GM18951 (cell line): ENCODE data around the gene PPARGC1A.

ENCODE experiments used
- POLR2A ChIP-seq: IDR thresholded peaks from 4 replicates; pipeline ENCODE4 v1.6.1; 2011; ENCODE audit warnings: mild to moderate bottlenecking; ENCODE audit not compliant: insufficient read length, insufficient read depth; ENCODE audit errors: extremely low read depth
- in situ Hi-C: fragments of 300-500 bp; cut with MboI; formaldehyde crosslinking; loops from one replicate; pipeline ENCODE4 v1.12.0; 2022; ENCODE audit warnings: low sequenced_read_pairs, mixed read lengths, inconsistent platforms; ENCODE audit not compliant: unreplicated experiment

Gene PPARGC1A

DNA sequence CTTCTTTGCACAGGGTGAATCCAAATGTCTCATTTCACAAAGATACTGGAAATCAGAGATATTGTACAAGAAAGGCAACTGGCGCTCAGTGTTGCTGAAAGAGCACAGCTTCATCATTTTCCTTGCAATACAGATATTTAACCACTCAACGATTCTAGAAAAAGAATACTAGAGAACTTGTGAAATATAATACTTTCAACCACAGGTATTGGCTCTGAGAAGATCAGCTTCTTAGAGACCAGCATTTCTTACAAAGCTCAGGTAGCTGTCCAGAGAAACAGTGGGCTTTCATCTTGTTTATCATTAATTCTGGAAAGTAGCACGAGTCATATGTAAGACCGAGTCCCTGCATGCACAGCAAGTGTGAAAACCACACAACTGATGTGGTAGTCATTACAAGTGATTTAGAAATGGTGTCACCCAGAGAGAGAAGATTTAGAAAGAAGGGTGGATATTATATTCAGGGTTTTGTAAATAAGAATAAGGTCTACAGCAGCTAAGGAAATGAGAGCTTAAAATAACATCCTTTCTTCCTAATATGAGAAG is 7.8 kb upstream of the PPARGC1A start:
- in situ Hi-C loops = no loop called here
- no peak for TF ChIP-seq POLR2A

DNA sequence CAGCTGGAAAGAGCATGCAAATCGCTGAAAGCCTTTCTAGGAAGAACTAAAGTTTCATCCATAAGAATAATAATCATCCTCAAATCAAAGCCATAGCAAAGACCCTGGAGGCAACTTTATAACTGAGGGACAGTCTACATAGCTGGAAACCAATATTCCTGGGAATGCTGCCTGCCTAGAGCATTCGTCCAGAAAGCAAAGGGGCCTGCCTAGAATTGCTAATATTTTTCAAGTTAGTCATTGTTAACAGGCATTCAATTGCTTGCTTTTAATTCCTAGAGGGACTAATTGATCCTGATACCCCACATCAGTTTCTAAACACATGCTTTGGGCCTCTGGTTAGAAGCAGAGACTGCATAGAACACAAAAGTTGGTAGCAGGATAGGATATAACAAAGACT is 4.2 kb upstream of the PPARGC1A start:
- in situ Hi-C loops = no loop called here
- no peak for TF ChIP-seq POLR2A

DNA sequence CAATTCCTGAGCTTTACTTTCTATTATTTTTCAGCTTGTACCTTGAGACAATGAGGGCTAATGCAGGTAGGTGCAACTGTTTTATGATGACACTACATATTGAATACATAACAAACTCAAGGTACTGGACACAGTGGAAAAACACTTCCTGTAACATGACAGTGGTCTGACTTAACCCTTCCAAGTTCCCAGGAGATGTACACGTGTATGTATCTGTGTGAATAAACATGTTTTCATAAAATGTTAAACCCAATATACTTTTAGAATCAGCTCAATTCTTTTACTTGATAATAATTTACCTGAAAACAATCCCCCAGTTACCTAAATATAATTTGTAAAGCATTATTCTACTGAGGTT is 1.2 kb upstream of the PPARGC1A start:
- in situ Hi-C loops = no loop called here
- TF ChIP-seq POLR2A = no peak

GRCh38 chr4:23890369-23891063 is 669 bp upstream of the PPARGC1A start:
- in situ Hi-C loops = no loop called here
- no peak for TF ChIP-seq POLR2A

DNA sequence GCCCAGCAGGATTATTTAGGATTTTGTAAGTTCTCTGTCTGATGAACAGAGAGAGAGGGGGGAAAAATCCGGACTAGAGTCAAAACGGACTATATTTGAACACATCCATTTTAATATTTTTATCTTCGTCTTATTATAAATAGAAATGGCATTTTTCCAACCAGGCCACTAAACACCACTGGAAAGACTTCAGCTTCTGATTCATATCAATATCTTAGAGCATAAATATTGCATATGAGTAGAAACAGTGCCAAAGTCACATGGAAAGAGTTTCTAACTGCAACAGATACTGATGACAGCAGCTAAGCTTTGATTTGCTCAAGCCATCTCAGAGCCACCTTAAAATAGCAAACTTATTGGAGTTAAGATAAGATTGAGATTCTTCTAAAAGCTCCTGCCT is 456 bp downstream of the PPARGC1A start:
- in situ Hi-C loops = no loop called here
- no peak for TF ChIP-seq POLR2A

DNA sequence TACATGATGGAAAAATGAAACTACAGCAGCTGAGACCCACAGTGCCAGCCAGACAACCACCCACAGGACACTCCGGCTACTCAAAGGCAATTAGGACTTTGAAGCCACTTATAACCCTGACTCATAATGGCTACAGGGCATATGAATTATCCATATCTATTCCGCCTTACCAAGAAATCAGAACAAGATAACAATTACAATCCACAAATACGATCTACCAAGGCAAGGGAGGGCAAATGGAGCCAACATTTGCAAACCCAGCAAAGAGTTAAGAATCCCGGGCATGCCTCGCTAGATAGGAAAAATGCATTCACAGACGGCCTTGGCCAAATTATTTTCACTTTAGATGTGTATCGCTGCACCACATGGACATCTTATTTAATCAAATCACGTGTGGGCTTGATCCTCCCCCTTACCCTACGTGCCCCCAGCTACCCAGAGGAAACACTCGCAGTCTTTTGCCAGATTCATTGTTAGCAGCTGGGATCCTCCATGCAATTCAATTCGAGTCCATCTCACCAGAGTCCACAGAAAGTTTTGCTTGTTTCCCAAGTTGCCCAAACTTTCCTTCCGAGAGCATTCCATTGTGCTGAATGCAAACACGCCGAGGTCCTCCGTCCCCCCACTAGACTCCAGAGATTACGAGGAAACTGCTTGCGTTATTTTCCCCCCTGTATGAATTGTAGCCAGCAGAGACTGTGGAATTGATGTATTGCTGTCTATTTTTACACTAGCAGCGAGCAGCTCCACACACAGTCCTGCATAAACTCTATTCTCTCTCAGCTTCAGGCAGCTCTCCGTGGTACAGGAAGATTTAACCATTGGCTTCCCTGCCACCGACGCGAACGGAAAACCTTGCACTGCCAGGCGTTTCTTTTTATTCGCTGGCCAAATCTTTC is 1.2 kb downstream of the PPARGC1A start:
- TF ChIP-seq POLR2A = no peak
- in situ Hi-C loops = no loop called here

GRCh38 chr4:23887989-23888388 is 1.9 kb downstream of the PPARGC1A start:
- TF ChIP-seq POLR2A = no peak
- in situ Hi-C loops = no loop called here

- TF ChIP-seq POLR2A = no peak
- in situ Hi-C loops = no loop called here
Observed at GRCh38 chr4:23887173-23887572, 2.7 kb downstream of the PPARGC1A start.

GRCh38 chr4:23885943-23886590 is 3.8 kb downstream of the PPARGC1A start:
- in situ Hi-C loops = no loop called here
- no peak for TF ChIP-seq POLR2A

DNA sequence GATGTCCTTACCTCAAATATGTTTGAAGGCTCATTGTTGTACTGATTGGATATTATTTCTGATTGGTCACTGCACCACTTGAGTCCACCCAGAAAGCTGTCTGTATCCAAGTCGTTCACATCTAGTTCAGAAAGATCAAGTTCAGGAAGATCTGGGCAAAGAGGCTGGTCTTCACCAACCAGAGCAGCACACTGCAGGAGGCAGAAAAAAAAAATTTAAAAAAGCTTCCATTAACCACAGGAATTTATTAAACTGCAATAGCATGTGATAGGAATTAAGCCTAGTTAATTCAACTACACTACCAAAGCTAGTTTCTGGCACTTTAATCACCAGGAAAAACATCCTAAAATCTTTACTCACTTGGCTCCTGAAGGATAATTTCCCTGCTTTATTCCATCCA is 5.1 kb downstream of the PPARGC1A start:
- in situ Hi-C loops = no loop called here
- TF ChIP-seq POLR2A = no peak

DNA sequence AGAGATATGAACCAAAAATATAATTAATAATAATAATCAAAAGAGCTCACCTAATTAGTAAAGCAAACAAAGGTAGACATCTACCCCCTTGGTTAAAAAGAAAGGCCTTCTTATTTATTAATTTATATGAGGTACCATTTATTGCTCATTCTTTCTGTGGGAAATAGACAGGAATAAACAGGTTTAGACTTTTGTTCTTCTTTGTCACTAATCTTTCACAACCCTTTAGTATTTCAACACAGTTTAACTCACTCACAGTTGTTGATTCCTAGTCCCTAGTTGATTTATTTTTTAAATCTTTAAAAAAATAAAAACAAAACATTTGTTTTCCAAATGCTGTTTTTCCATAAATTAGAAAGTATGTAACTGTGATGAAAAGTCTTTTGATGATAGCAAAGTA is 5.6 kb downstream of the PPARGC1A start:
- in situ Hi-C loops = no loop called here

GRCh38 chr4:23882976-23883531 is 6.8 kb downstream of the PPARGC1A start:
- TF ChIP-seq POLR2A = no peak
- in situ Hi-C loops = no loop called here

More for the DNA sequence above, 5.6 kb downstream of the PPARGC1A start:
- no peak for TF ChIP-seq POLR2A

DNA sequence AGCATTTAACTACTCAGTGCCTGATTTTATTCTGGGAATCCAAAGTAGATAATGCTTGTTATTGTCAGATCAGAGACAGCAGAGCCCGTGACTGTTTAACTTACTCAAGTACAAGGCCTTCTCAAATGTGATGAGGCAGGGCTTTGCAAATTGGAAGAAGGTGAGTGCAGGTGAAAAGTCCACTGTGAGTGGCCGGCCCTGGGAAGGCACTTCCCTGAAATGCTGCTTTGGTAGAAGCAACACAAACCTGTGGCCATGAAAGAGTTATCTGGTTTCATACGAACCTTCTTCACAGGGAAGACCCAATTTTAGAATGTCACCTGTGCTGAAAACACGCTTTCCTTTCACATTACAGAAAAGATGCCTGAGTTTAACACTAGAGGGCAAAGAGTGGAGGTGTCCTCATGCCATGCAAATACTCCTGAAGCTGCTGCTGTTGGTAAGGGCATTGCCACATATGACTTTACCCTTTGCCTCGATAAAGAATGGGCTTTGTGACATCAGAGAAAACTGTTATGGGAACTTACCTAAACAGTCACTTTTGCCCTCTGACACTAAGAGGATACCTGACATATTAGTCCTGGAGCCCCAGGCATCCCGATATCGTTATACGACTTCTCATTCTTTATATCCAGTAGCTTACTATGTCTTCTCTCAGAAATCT is 8.0 kb downstream of the PPARGC1A start:
- no peak for TF ChIP-seq POLR2A
- in situ Hi-C loops = no loop called here

DNA sequence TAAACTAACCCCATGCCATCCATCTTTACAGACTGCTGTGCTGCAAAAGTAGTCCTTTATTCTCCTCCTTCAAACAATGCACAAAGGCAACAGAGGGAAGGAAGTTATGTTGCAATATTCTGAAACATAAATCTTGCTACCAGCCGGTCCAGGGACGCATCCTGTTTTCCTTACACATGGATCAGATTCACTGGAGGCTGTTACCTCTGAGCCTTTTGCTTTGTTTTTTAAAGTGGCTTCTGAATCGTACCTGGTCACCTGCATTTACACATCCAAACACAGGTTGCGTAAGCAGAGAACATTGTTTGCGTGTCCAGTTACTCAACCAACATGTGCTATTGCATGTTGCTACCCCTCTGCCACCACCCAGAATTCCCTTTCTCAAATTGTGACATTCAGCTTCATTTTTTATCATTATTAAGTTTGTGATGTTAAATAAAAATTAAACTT is 8.8 kb downstream of the PPARGC1A start:
- TF ChIP-seq POLR2A = no peak
- in situ Hi-C loops = no loop called here
